Measurements from ENCODE around the gene PEPD. TPM values are rescaled to one million over a fixed set of nuclear protein-coding genes. Genes with fewer than 3 reads are reported as not detected.

PEPD gene
- total and polyA plus RNA-seq, 3 experiments from 2014 or later, result 47.9 to 109 (median 49.0) TPM

GRCh38 chr19:33399745-33400681 is 121.6 kb downstream of the PEPD start:
- ChIA-PET POLR2A (no interaction called here), CTCF (no interaction called here)
- Mint-ChIP-seq H3K36me3 (peaks cover 0 to 6% (median 0%) of the 10 kb centered on the region in 3 donors), H3K27ac (peak overlapping the region in 1 of 8 donors; percentile 35), H3K4me1 (no peaks in the 10 kb centered on the region), H3K27me3 (peaks cover 0 to 1% of the 10 kb centered on the region in 2 donors), H3K9me3 (no peaks in the 10 kb centered on the region), H3K4me3 (no peak overlapping the region)
- Histone ChIP-seq H3K9me3 (ENCODE audit: low read length) (no peaks in the 10 kb centered on the region), H3K4me1 (ENCODE audit: insufficient read depth, low read length) (no peaks in the 10 kb centered on the region), H3K4me3 (ENCODE audit: low read length) (no peak overlapping the region), H3K27me3 (ENCODE audit: insufficient read depth, low read length, poor library complexity, severe bottlenecking) (no peaks in the 10 kb centered on the region), H3K27ac (ENCODE audit: low read depth, low read length) (no peak overlapping the region), H3K36me3 (ENCODE audit: insufficient read depth, low read length) (no peaks in the 10 kb centered on the region)
- DNase-seq, result peak in 1 of 5 donors; percentile 24

- ChIA-PET POLR2A (no interaction called here), CTCF (interaction anchor here (2.6 kb wide), 1 partner anchor 8 kb away, joined by 10 read pairs; no protein-coding TSS in a partner anchor)
- Mint-ChIP-seq H3K9me3 (no peaks in the 10 kb centered on the region), H3K27me3 (peaks cover 0 to 1% of the 10 kb centered on the region in 2 donors), H3K4me1 (no peaks in the 10 kb centered on the region), H3K4me3 (no peak overlapping the region), H3K36me3 (peaks cover 0 to 4% (median 0%) of the 10 kb centered on the region in 3 donors), H3K27ac (no peak overlapping the region)
- H3K36me3 ChIP-seq (ENCODE audit: insufficient read depth, low read length), result no peaks in the 10 kb centered on the region
- no peaks in the 10 kb centered on the region for H3K27me3 ChIP-seq (ENCODE audit: insufficient read depth, low read length, poor library complexity, severe bottlenecking)
- H3K4me1 ChIP-seq (ENCODE audit: insufficient read depth, low read length), result no peaks in the 10 kb centered on the region
- H3K4me3 ChIP-seq (ENCODE audit: low read length), result no peak overlapping the region
- no peak overlapping the region for H3K27ac ChIP-seq (ENCODE audit: low read depth, low read length)
- peak in 1 of 5 donors; percentile 14 for DNase-seq
- no peaks in the 10 kb centered on the region for H3K9me3 ChIP-seq (ENCODE audit: low read length)
Measured at GRCh38 chr19:33399081-33399744, 122.4 kb downstream of the PEPD start.

GRCh38 chr19:33398361-33399060 is 123.1 kb downstream of the PEPD start:
- Histone ChIP-seq H3K27ac (ENCODE audit: low read depth, low read length) (no peak overlapping the region), H3K9me3 (ENCODE audit: low read length) (no peaks in the 10 kb centered on the region), H3K36me3 (ENCODE audit: insufficient read depth, low read length) (no peaks in the 10 kb centered on the region), H3K27me3 (ENCODE audit: insufficient read depth, low read length, poor library complexity, severe bottlenecking) (no peaks in the 10 kb centered on the region), H3K4me3 (ENCODE audit: low read length) (no peak overlapping the region), H3K4me1 (ENCODE audit: insufficient read depth, low read length) (no peaks in the 10 kb centered on the region)
- H3K36me3 Mint-ChIP-seq, result peaks cover 0 to 4% (median 0%) of the 10 kb centered on the region in 3 donors
- H3K4me3 Mint-ChIP-seq, result no peak overlapping the region
- peaks cover 0 to 1% of the 10 kb centered on the region in 2 donors for H3K27me3 Mint-ChIP-seq
- no peaks in the 10 kb centered on the region for H3K9me3 Mint-ChIP-seq
- H3K4me1 Mint-ChIP-seq, result no peaks in the 10 kb centered on the region
- POLR2A ChIA-PET, result no interaction called here
- DNase-seq, result peak in 1 of 5 donors; percentile 22
- CTCF ChIA-PET, result interaction anchor here (1.8 to 2.6 kb wide), 2 partner anchors 8 to 163 kb away, joined by 4 to 10 read pairs; no protein-coding TSS in a partner anchor
- H3K27ac Mint-ChIP-seq, result peak overlapping the region in 3 of 8 donors; percentile 7 to 50 (median 43)

GRCh38 chr19:33397536-33398360 is 123.8 kb downstream of the PEPD start:
- H3K27ac ChIP-seq (ENCODE audit: low read depth, low read length), result no peak overlapping the region
- H3K36me3 ChIP-seq (ENCODE audit: insufficient read depth, low read length), result no peaks in the 10 kb centered on the region
- ChIA-PET POLR2A (no interaction called here), CTCF (interaction anchor here (1.8 to 2.6 kb wide), 2 partner anchors 9 to 162 kb away, joined by 4 to 10 read pairs; no protein-coding TSS in a partner anchor)
- Mint-ChIP-seq H3K9me3 (no peaks in the 10 kb centered on the region), H3K4me3 (no peak overlapping the region), H3K27ac (no peak overlapping the region), H3K4me1 (no peaks in the 10 kb centered on the region), H3K27me3 (peaks cover 0 to 1% of the 10 kb centered on the region in 2 donors), H3K36me3 (peaks cover 0 to 4% (median 0%) of the 10 kb centered on the region in 3 donors)
- no peak overlapping the region for H3K4me3 ChIP-seq (ENCODE audit: low read length)
- no peaks in the 10 kb centered on the region for H3K9me3 ChIP-seq (ENCODE audit: low read length)
- H3K27me3 ChIP-seq (ENCODE audit: insufficient read depth, low read length, poor library complexity, severe bottlenecking), result no peaks in the 10 kb centered on the region
- H3K4me1 ChIP-seq (ENCODE audit: insufficient read depth, low read length), result no peaks in the 10 kb centered on the region
- DNase-seq, result peak in 1 of 5 donors; percentile 42

GRCh38 chr19:33396701-33397535 is 124.7 kb downstream of the PEPD start:
- Mint-ChIP-seq H3K4me3 (no peak overlapping the region), H3K27me3 (peaks cover 0 to 1% of the 10 kb centered on the region in 2 donors), H3K27ac (no peak overlapping the region), H3K4me1 (no peaks in the 10 kb centered on the region), H3K36me3 (peaks cover 0 to 4% (median 0%) of the 10 kb centered on the region in 3 donors), H3K9me3 (no peaks in the 10 kb centered on the region)
- Histone ChIP-seq H3K27me3 (ENCODE audit: insufficient read depth, low read length, poor library complexity, severe bottlenecking) (no peaks in the 10 kb centered on the region), H3K4me1 (ENCODE audit: insufficient read depth, low read length) (no peaks in the 10 kb centered on the region), H3K9me3 (ENCODE audit: low read length) (no peaks in the 10 kb centered on the region), H3K27ac (ENCODE audit: low read depth, low read length) (no peak overlapping the region), H3K4me3 (ENCODE audit: low read length) (no peak overlapping the region), H3K36me3 (ENCODE audit: insufficient read depth, low read length) (no peaks in the 10 kb centered on the region)
- peak in 1 of 5 donors; percentile 43 for DNase-seq
- POLR2A ChIA-PET, result no interaction called here
- CTCF ChIA-PET, result interaction anchor here (1.8 to 2.6 kb wide), 2 partner anchors 10 to 161 kb away, joined by 4 to 10 read pairs; no protein-coding TSS in a partner anchor

GRCh38 chr19:33395561-33396550 is 125.7 kb downstream of the PEPD start:
- H3K4me3 Mint-ChIP-seq, result no peak overlapping the region
- Histone ChIP-seq H3K27ac (ENCODE audit: low read depth, low read length) (no peak overlapping the region), H3K27me3 (ENCODE audit: insufficient read depth, low read length, poor library complexity, severe bottlenecking) (no peaks in the 10 kb centered on the region), H3K4me3 (ENCODE audit: low read length) (no peak overlapping the region), H3K4me1 (ENCODE audit: insufficient read depth, low read length) (no peaks in the 10 kb centered on the region), H3K36me3 (ENCODE audit: insufficient read depth, low read length) (no peaks in the 10 kb centered on the region), H3K9me3 (ENCODE audit: low read length) (no peaks in the 10 kb centered on the region)
- peaks cover 0 to 4% (median 0%) of the 10 kb centered on the region in 3 donors for H3K36me3 Mint-ChIP-seq
- ChIA-PET POLR2A (no interaction called here), CTCF (interaction anchor here (1.0 kb wide), 1 partner anchor 13 kb away, joined by 3 read pairs; no protein-coding TSS in a partner anchor)
- H3K4me1 Mint-ChIP-seq, result no peaks in the 10 kb centered on the region
- peak overlapping the region in 2 of 8 donors; percentile 26 to 38 for H3K27ac Mint-ChIP-seq
- peak in 1 of 5 donors; percentile 41 for DNase-seq
- no peaks in the 10 kb centered on the region for H3K9me3 Mint-ChIP-seq
- H3K27me3 Mint-ChIP-seq, result peaks cover 0 to 1% of the 10 kb centered on the region in 2 donors
